ENCODE measurements around the gene CCDC85B. TPM values are rescaled to one million over a fixed set of nuclear protein-coding genes. Genes with fewer than 3 reads are reported as not detected.

CCDC85B gene
- total RNA-seq, 2 experiments from 2014 or later: 40.0 to 44.4 TPM

- ChIA-PET CTCF (interaction anchor here (0.7 to 1.7 kb wide), 6 partner anchors 17 to 70 kb away, joined by 3 to 6 read pairs (median 4); partner anchors contain the start of genes CCDC85B, FOSL1 and MUS81), POLR2A (interaction anchor here (0.6 to 2.1 kb wide), 8 partner anchors 16 to 255 kb away, joined by 3 to 19 read pairs (median 3); partner anchors contain the start of genes CCDC85B, FOSL1, KAT5 and MUS81)
- Mint-ChIP-seq H3K27ac (peak overlapping the region; percentile 84), H3K27me3 (no peaks in the 10 kb centered on the region), H3K9me3 (no peaks in the 10 kb centered on the region), H3K4me1 (ENCODE audit: low read depth) (peaks cover 30% of the 10 kb centered on the region), H3K4me3 (peak overlapping the region; percentile 83), H3K36me3 (peaks cover 13% of the 10 kb centered on the region)
- intact Hi-C loops (cut with micrococcal nuclease): loop anchor here (5.0 kb wide), 1 partner anchor 205 kb away; the partner anchor contains the start of gene KAT5
- DNase-seq: no peak
Measured at GRCh38 chr11:65917434-65918210, 27.1 kb downstream of the CCDC85B start.

GRCh38 chr11:65918211-65919140 is 28.0 kb downstream of the CCDC85B start, which contains the start of gene C11orf68:
Gene C11orf68, minus strand, starts transcription at chr11:65919062. Its CDS starts 31 bp downstream, at chr11:65919031.
- intact Hi-C loops (cut with micrococcal nuclease): loop anchor here (1.0 to 5.0 kb wide), 7 partner anchors 10 to 206 kb away; partner anchors contain the start of genes CCDC85B, CFL1, FOSL1 and KAT5
- no peaks in the 10 kb centered on the region for H3K9me3 Mint-ChIP-seq
- CTCF ChIA-PET: interaction anchor here (0.7 to 1.7 kb wide), 6 partner anchors 18 to 69 kb away, joined by 3 to 6 read pairs (median 4); partner anchors contain the start of genes CCDC85B, FOSL1 and MUS81
- H3K27ac Mint-ChIP-seq: peak within 1 kb of the TSS; percentile 84
- peaks cover 33% of the 10 kb centered on the region for H3K4me1 Mint-ChIP-seq (ENCODE audit: low read depth)
- POLR2A ChIA-PET: interaction anchor here (0.6 to 2.1 kb wide), 7 partner anchors 17 to 256 kb away, joined by 3 to 19 read pairs (median 3); partner anchors contain the start of genes CCDC85B, FOSL1, KAT5 and RELA
- peaks cover 16% of the 10 kb centered on the region for H3K36me3 Mint-ChIP-seq
- H3K27me3 Mint-ChIP-seq: no peaks in the 10 kb centered on the region
- peak within 1 kb of the TSS; percentile 90 for H3K4me3 Mint-ChIP-seq
- DNase-seq: no peak

- no peaks in the 10 kb centered on the region for H3K27me3 Mint-ChIP-seq
- intact Hi-C loops (cut with micrococcal nuclease): loop anchor here (1.0 to 5.0 kb wide), 7 partner anchors 9 to 207 kb away; partner anchors contain the start of genes CCDC85B, CFL1, FOSL1 and KAT5
- CTCF ChIA-PET: interaction anchor here (1.4 to 1.7 kb wide), 3 partner anchors 28 to 69 kb away, joined by 3 to 6 read pairs (median 4); partner anchors contain the start of gene CCDC85B
Measured at GRCh38 chr11:65919141-65919572, 28.7 kb downstream of the CCDC85B start, which contains the start of gene DRAP1. Gene DRAP1, plus strand, starts transcription at chr11:65919426. Its CDS starts 76 bp downstream, at chr11:65919502.

GRCh38 chr11:65919573-65920371 is 29.3 kb downstream of the CCDC85B start:
- peaks cover 33% of the 10 kb centered on the region for H3K4me1 Mint-ChIP-seq (ENCODE audit: low read depth)
- peak; percentile 73 for DNase-seq
- POLR2A ChIA-PET: interaction anchor here (1.0 to 1.4 kb wide), 2 partner anchors 18 to 20 kb away, joined by 3 to 6 read pairs; partner anchors contain the start of gene FOSL1

More at GRCh38 chr11:65919141-65919572, 28.7 kb downstream of the CCDC85B start, which contains the start of gene DRAP1:
- H3K36me3 Mint-ChIP-seq: peaks cover 16% of the 10 kb centered on the region
- POLR2A ChIA-PET: interaction anchor here (1.0 to 2.1 kb wide), 6 partner anchors 18 to 207 kb away, joined by 3 to 19 read pairs (median 4); partner anchors contain the start of genes CCDC85B, FOSL1 and KAT5
- DNase-seq: peak; percentile 99
- H3K4me3 Mint-ChIP-seq: peak within 1 kb of the TSS; percentile 90
- H3K9me3 Mint-ChIP-seq: no peaks in the 10 kb centered on the region
- H3K27ac Mint-ChIP-seq: peak within 1 kb of the TSS; percentile 84
- H3K4me1 Mint-ChIP-seq (ENCODE audit: low read depth): peaks cover 33% of the 10 kb centered on the region

GRCh38 chr11:65920372-65920802 is 29.9 kb downstream of the CCDC85B start:
- no peaks in the 10 kb centered on the region for H3K9me3 Mint-ChIP-seq
- DNase-seq: no peak
- peaks cover 16% of the 10 kb centered on the region for H3K36me3 Mint-ChIP-seq
- CTCF ChIA-PET: interaction anchor here (1.4 kb wide), 1 partner anchor 36 kb away, joined by 5 read pairs; no protein-coding TSS in a partner anchor
- POLR2A ChIA-PET: interaction anchor here (1.4 kb wide), 1 partner anchor 20 kb away, joined by 6 read pairs; the partner anchor contains the start of gene FOSL1
- no peaks in the 10 kb centered on the region for H3K27me3 Mint-ChIP-seq
- H3K4me1 Mint-ChIP-seq (ENCODE audit: low read depth): peaks cover 27% of the 10 kb centered on the region
- intact Hi-C loops (cut with micrococcal nuclease): no loop called here
- H3K27ac Mint-ChIP-seq: peak overlapping the region; percentile 84
- peak overlapping the region; percentile 90 for H3K4me3 Mint-ChIP-seq

More at GRCh38 chr11:65919573-65920371, 29.3 kb downstream of the CCDC85B start:
- Mint-ChIP-seq H3K36me3 (peaks cover 16% of the 10 kb centered on the region), H3K27me3 (no peaks in the 10 kb centered on the region), H3K4me3 (peak overlapping the region; percentile 90), H3K9me3 (no peaks in the 10 kb centered on the region), H3K27ac (peak overlapping the region; percentile 84)
- CTCF ChIA-PET: interaction anchor here (1.4 kb wide), 1 partner anchor 35 kb away, joined by 5 read pairs; no protein-coding TSS in a partner anchor
- intact Hi-C loops (cut with micrococcal nuclease): loop anchor here (1.0 to 5.0 kb wide), 7 partner anchors 9 to 207 kb away; partner anchors contain the start of genes CCDC85B, CFL1, FOSL1 and KAT5

GRCh38 chr11:65921033-65921555 is 30.6 kb downstream of the CCDC85B start:
- peak overlapping the region; percentile 90 for H3K4me3 Mint-ChIP-seq

GRCh38 chr11:65921876-65922275 is 31.4 kb downstream of the CCDC85B start:
- Mint-ChIP-seq H3K36me3 (peaks cover 15% of the 10 kb centered on the region), H3K4me1 (ENCODE audit: low read depth) (peaks cover 22% of the 10 kb centered on the region), H3K9me3 (no peaks in the 10 kb centered on the region), H3K4me3 (no peak overlapping the region), H3K27ac (no peak overlapping the region), H3K27me3 (no peaks in the 10 kb centered on the region)
- no peak for DNase-seq
- intact Hi-C loops (cut with micrococcal nuclease): no loop called here
- ChIA-PET CTCF (interaction anchor here (1.0 kb wide), 1 partner anchor 67 kb away, joined by 3 read pairs; no protein-coding TSS in a partner anchor), POLR2A (interaction anchor here (1.5 kb wide), 1 partner anchor 32 kb away, joined by 4 read pairs; no protein-coding TSS in a partner anchor)

More at GRCh38 chr11:65921033-65921555, 30.6 kb downstream of the CCDC85B start:
- ChIA-PET CTCF (interaction anchor here (1.4 kb wide), 1 partner anchor 37 kb away, joined by 5 read pairs; no protein-coding TSS in a partner anchor), POLR2A (interaction anchor here (1.5 kb wide), 1 partner anchor 32 kb away, joined by 4 read pairs; no protein-coding TSS in a partner anchor)
- no peaks in the 10 kb centered on the region for H3K27me3 Mint-ChIP-seq
- no peaks in the 10 kb centered on the region for H3K9me3 Mint-ChIP-seq
- no peak for DNase-seq
- peaks cover 27% of the 10 kb centered on the region for H3K4me1 Mint-ChIP-seq (ENCODE audit: low read depth)
- H3K36me3 Mint-ChIP-seq: peaks cover 16% of the 10 kb centered on the region
- H3K27ac Mint-ChIP-seq: no peak overlapping the region
- intact Hi-C loops (cut with micrococcal nuclease): no loop called here

GRCh38 chr11:65922565-65922964 is 32.1 kb downstream of the CCDC85B start:
- intact Hi-C loops (cut with micrococcal nuclease): no loop called here
- POLR2A ChIA-PET: interaction anchor here (1.2 to 1.5 kb wide), 2 partner anchors 33 to 39 kb away, joined by 3 to 4 read pairs; partner anchors contain the start of gene SART1
- Mint-ChIP-seq H3K4me3 (no peak overlapping the region), H3K27ac (peak overlapping the region; percentile 57), H3K4me1 (ENCODE audit: low read depth) (peaks cover 23% of the 10 kb centered on the region), H3K27me3 (no peaks in the 10 kb centered on the region), H3K9me3 (no peaks in the 10 kb centered on the region), H3K36me3 (peaks cover 12% of the 10 kb centered on the region)
- DNase-seq: no peak
- CTCF ChIA-PET: interaction anchor here (1.0 to 1.7 kb wide), 4 partner anchors 34 to 142 kb away, joined by 3 to 5 read pairs (median 4); partner anchors contain the start of genes AP5B1 and FIBP

- H3K4me3 Mint-ChIP-seq: no peak overlapping the region
- H3K27me3 Mint-ChIP-seq: no peaks in the 10 kb centered on the region
- POLR2A ChIA-PET: interaction anchor here (1.5 kb wide), 1 partner anchor 12 kb away, joined by 4 read pairs; no protein-coding TSS in a partner anchor
- H3K27ac Mint-ChIP-seq: peak overlapping the region; percentile 47
- intact Hi-C loops (cut with micrococcal nuclease): no loop called here
- H3K9me3 Mint-ChIP-seq: no peaks in the 10 kb centered on the region
- H3K36me3 Mint-ChIP-seq: peaks cover 11% of the 10 kb centered on the region
- CTCF ChIA-PET: interaction anchor here (1.1 kb wide), 1 partner anchor 37 kb away, joined by 3 read pairs; no protein-coding TSS in a partner anchor
- no peak for DNase-seq
- H3K4me1 Mint-ChIP-seq (ENCODE audit: low read depth): peaks cover 33% of the 10 kb centered on the region
Measured at GRCh38 chr11:65925397-65925796, 34.9 kb downstream of the CCDC85B start.

Measured in activated CD4-positive, alpha-beta memory T cell treated with anti-CD3 and anti-CD28 coated beads for 36 hours (primary cell).